Pancreas (tissue), 10 donors: ENCODE measurements around the gene MYLK. TPM values are rescaled to one million over a fixed set of nuclear protein-coding genes. Genes with fewer than 3 reads are reported as not detected.

ENCODE experiments used
- ATAC-seq, 4 donors: fragments of 200-7000 bp; cut with Tn5 transposase; one replicate each; pipeline versions ENCODE4 v1.8.0 to v1.9.1; 2020; ENCODE audit warnings: mild to moderate bottlenecking in 4 of 4, moderate library complexity in 4 of 4
- DNase-seq, 6 donors: peaks; one replicate each; pipeline ENCODE4 v3.0.0-alpha.2; 2020
- FAIRE-seq: peaks from 2 replicates; lab custom pipeline; 2012; peaks lifted over from hg19 to GRCh38; lab: Jason Lieb, UNC
- H3K27ac ChIP-seq, 4 donors: fragments of 200-600 bp; sonication (generic); 1 replicate in 3 of 4; 2 replicates in 1 of 4; pipeline versions ENCODE4 v1.5.0 to v1.8.0; 2020
- H3K27me3 ChIP-seq, 4 donors: fragments of 200-600 bp; one replicate each; pipeline ENCODE4 v1.8.0; 2021
- H3K36me3 ChIP-seq, 3 donors: fragments of 200-600 bp; sonication (generic) in 1 of 3; one replicate each; pipeline versions ENCODE4 v1.5.0 to v1.8.0; 2020 to 2021
- H3K4me1 ChIP-seq, 3 donors: fragments of 200-600 bp; one replicate each; pipeline ENCODE4 v1.8.0; 2021
- H3K4me3 ChIP-seq, 4 donors: fragments of 200-600 bp; sonication (generic) in 2 of 4; one replicate each; pipeline versions ENCODE4 v1.5.0 to v1.8.0; 2020 to 2021
- H3K9me3 ChIP-seq, 4 donors: fragments of 200-600 bp; one replicate each; pipeline ENCODE4 v1.8.0; 2021
- CTCF ChIP-seq, 4 donors: fragments of 200-600 bp; sonication (generic) in 3 of 4; IDR thresholded peaks; one replicate each; pipeline versions ENCODE4 v1.5.0 to v1.8.0; 2021; ENCODE audit warnings: antibody characterized with exemption in 4 of 4
- WGBS, 2 donors: extraction: QIAGEN DNeasy Blood & Tissue Kit; methylation state at CpG; one replicate each; pipeline ENCODE4 v1.1.7; 2013; 5-methylcytosine and 5-hydroxymethylcytosine counted together
- intact Hi-C, 3 donors: fragments of 100-400 bp; cut with DNase I; formaldehyde crosslinking; loops; one replicate each; pipeline versions ENCODE4 v1.11.1 to v1.14.2; 2022
- polyA plus RNA-seq, 2 donors: library from polyadenylated mRNA; stranded (reverse); fragments of 200-250 nt; gene quantifications; one replicate each; pipeline ENCODE4 v1.2.3, GENCODE V29; 2013
- total RNA-seq, 6 donors: library from RNA; stranded (reverse); fragmentation: NEBNext Ultra II Directional in 4 of 6; extraction: Animal tissue kit (Norgen Biotek cat#: 25700) in 4 of 6; gene quantifications; one replicate each; pipeline versions ENCODE4 v1.2.1 to v1.2.4, GENCODE V29; 2021 to 2023
- donor health status: healthy with polysubstance abuse.
- donor health status: DM: no; HTN: no; CAD: no; lungs with moderate emphysema.
- donor health status: DM: no; HTN: no; CAD: no.
- donor health status: control.
- donor health status: control.
- donor health status: Bipolar disorder and iron deficiency.
- donor health status: DM: yes; HTN: yes; CAD: no.
- donor health status: DM: no; HTN: no; CAD: no.
- donor health status: DM: no; HTN: no; CAD: no.
- donor health status: DM: yes; HTN: yes; CAD: no.

MYLK gene
- total and polyA plus RNA-seq, 8 donors: 3.1 to 12.0 (median 6.7) TPM

DNA sequence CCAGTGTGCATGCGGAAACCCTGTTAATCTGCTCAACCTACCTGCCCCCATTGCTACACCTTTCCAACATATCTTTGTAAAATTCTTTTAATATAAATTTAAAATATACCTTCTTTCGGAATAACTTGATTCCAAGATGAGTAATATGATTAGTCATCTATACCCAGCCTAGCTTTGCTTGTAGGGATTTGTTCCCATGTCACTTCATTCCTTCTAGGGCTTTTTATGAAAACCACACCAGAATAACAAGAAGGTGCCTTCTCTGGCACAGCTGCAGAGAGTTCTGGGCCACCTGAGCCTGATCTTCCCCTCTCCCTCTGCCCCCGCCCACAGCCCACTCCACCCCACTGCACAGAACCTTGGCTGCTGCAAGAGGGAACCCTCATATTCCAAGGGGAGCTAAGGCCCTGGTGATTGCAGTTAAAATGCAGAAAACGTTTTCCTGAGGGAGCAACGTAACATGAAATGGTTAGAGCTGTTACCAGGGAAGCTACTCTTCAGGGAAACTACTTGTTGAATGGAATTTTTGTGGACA lies 260.7 kb downstream of the MYLK start:
- 81 to 91% methylated on average over 5 of the region's 5 CpGs for WGBS, 2 donors
- FAIRE-seq (no peak), ATAC-seq (no peak), DNase-seq (no peak)
- Histone ChIP-seq H3K4me1 (peaks cover 0 to 7% (median 4%) of the 10 kb centered on the region in 3 donors), H3K36me3 (no peaks in the 10 kb centered on the region), H3K9me3 (no peaks in the 10 kb centered on the region), H3K4me3 (no peak overlapping the region), H3K27me3 (no peaks in the 10 kb centered on the region), H3K27ac (no peak overlapping the region)
- intact Hi-C loops: no loop called here
- TF ChIP-seq CTCF (IDR thresholded peaks at IDR 0.05): no peak

DNA sequence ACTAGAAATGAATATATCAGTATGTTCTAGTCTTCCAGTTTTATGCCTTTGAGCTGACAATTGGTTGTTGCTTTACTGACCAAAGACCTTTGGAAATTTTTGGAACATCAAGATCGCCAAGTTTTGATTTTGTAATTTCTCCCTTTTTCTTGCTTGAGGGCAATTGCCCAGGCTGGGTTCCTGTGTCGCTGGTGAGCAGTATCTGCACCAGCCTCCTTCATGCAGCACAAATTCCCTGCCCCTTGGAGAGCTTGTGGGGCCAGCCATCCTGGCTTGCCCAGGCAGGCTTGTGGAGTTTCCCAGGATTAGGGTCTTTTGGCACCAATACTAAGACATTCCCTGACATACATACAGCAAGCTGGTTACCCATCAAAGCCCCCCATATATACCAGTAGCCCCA lies 261.4 kb downstream of the MYLK start:
- intact Hi-C loops: no loop called here
- H3K4me3 ChIP-seq: no peak overlapping the region
- no peaks in the 10 kb centered on the region for H3K36me3 ChIP-seq
- ATAC-seq (no peak), FAIRE-seq (no peak), DNase-seq (no peak)
- no peak for TF ChIP-seq CTCF (IDR thresholded peaks at IDR 0.05)
- H3K9me3 ChIP-seq: no peaks in the 10 kb centered on the region
- WGBS, 2 donors: 87 to 96% methylated on average over 2 of the region's 2 CpGs
- peaks cover 0 to 11% (median 4%) of the 10 kb centered on the region in 3 donors for H3K4me1 ChIP-seq
- H3K27me3 ChIP-seq: no peaks in the 10 kb centered on the region
- no peak overlapping the region for H3K27ac ChIP-seq

- FAIRE-seq: no peak
- H3K36me3 ChIP-seq: no peaks in the 10 kb centered on the region
Observed at GRCh38 chr3:123621850-123622189, 262.3 kb downstream of the MYLK start.

DNA sequence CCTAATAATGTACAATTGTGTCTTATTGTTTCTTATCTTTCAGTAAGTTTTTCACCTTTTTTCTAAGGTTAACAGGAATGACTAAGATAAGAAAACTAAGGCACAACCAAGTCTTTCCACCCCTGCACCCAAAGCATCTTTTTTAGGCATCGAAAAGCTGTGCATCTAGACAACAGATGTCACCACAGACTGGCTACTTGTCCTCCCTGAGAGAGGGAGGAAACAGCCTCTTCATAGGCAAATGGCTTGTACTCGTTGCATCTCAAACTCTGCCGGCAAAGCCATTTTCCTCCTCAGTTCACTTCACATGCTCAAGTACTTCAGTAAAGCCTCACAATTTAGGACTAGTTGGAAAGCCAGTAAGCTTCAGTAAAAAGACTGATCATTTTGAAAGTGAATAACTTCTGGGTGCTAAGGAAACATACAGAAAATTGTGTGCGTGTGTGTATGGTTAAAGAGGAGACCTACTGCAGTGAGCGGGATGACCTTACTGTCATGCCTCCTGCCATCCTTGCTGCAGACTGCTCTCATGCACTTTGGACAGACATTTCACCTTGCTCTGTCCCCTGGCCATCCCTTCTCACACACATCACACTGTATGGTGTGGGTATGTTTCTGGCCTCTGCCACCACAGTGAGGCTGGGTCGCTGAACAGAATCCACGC lies 262.8 kb downstream of the MYLK start:
- ATAC-seq (no peak), FAIRE-seq (no peak), DNase-seq (no peak)
- intact Hi-C loops: no loop called here
- H3K9me3 ChIP-seq: no peaks in the 10 kb centered on the region
- H3K27ac ChIP-seq: no peak overlapping the region
- H3K4me1 ChIP-seq: peaks cover 0 to 11% (median 4%) of the 10 kb centered on the region in 3 donors
- 87 to 88% methylated on average over 7 of the region's 7 CpGs for WGBS, 2 donors
- TF ChIP-seq CTCF (IDR thresholded peaks at IDR 0.05): no peak
- no peak overlapping the region for H3K4me3 ChIP-seq
- no peaks in the 10 kb centered on the region for H3K27me3 ChIP-seq
- H3K36me3 ChIP-seq: no peaks in the 10 kb centered on the region

More at GRCh38 chr3:123621850-123622189, 262.3 kb downstream of the MYLK start:
- H3K27ac ChIP-seq: no peak overlapping the region
- H3K4me3 ChIP-seq: no peak overlapping the region
- TF ChIP-seq CTCF (IDR thresholded peaks at IDR 0.05): no peak
- no peak for DNase-seq
- no peaks in the 10 kb centered on the region for H3K9me3 ChIP-seq
- WGBS, 2 donors: 86 to 88% methylated on average over 7 of the region's 7 CpGs
- intact Hi-C loops: no loop called here
- no peak for ATAC-seq
- peaks cover 0 to 11% (median 4%) of the 10 kb centered on the region in 3 donors for H3K4me1 ChIP-seq
- no peaks in the 10 kb centered on the region for H3K27me3 ChIP-seq

DNA sequence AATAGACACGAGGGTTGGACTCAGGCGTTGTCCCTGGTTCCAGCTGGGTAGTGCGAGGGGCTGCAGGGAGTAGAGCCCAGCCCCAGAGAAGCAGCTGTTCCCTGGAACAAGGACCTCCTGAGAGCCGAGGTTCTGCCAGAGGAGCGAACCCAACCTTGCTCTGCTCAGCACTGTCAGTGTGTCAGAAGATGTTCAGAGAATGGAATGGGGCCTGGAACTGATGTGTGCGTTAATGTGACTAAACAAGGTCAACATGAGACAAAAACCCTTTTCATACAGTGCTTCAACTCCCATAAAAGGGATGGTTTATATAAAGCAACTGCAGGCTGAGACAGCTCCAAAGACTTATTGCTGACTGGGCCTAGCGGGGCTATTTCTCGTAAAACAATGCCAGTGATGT lies 263.8 kb downstream of the MYLK start:
- Histone ChIP-seq H3K4me1 (peaks cover 0 to 11% (median 4%) of the 10 kb centered on the region in 3 donors), H3K36me3 (no peaks in the 10 kb centered on the region), H3K27ac (no peak overlapping the region), H3K9me3 (no peaks in the 10 kb centered on the region), H3K4me3 (no peak overlapping the region), H3K27me3 (no peaks in the 10 kb centered on the region)
- ATAC-seq (no peak), FAIRE-seq (no peak), DNase-seq (no peak)
- intact Hi-C loops: no loop called here
- WGBS, 2 donors: 88 to 89% methylated on average over 8 of the region's 8 CpGs
- no peak for TF ChIP-seq CTCF (IDR thresholded peaks at IDR 0.05)
